Neural cell (in vitro differentiated cells): ENCODE data around the gene KRTAP4-5. TPM values are rescaled to one million over a fixed set of nuclear protein-coding genes. Genes with fewer than 3 reads are reported as not detected.

ENCODE experiments used
- H2AFZ ChIP-seq: fragments of 200-600, 300-800 bp; sonication (generic), shearing (Covaris generic); 2 replicates; pipeline ENCODE4 v1.6.0; 2014; ENCODE audit warnings: low read depth, mild to moderate bottlenecking, antibody characterized with exemption, low read length, moderate library complexity
- H3F3A ChIP-seq: fragments of 200-600 bp; shearing (Covaris generic); 2 replicates; pipeline ENCODE4 v1.6.1; 2016; ENCODE audit warnings: mild to moderate bottlenecking, moderate library complexity, mixed read lengths, antibody characterized with exemption, low read length; ENCODE audit not compliant: insufficient read depth, poor library complexity, severe bottlenecking
- H3K27ac ChIP-seq: fragments of 200-600, 300-800 bp; sonication (generic), shearing (Covaris generic); 2 replicates; pipeline ENCODE4 v1.5.1; 2014; ENCODE audit warnings: mild to moderate bottlenecking, low read length, moderate library complexity
- H3K27me3 ChIP-seq: fragments of 300-800, 200-600 bp; sonication (generic), shearing (Covaris generic); 2 replicates; pipeline ENCODE4 v1.6.0; 2014; ENCODE audit warnings: mild to moderate bottlenecking, low read depth, low read length, moderate library complexity; ENCODE audit not compliant: insufficient read depth
- H3K36me3 ChIP-seq: fragments of 300-800, 200-600 bp; sonication (generic), shearing (Covaris generic); 2 replicates; pipeline ENCODE4 v1.5.1; 2014; ENCODE audit warnings: mild to moderate bottlenecking, antibody characterized with exemption, low read length, moderate library complexity; ENCODE audit not compliant: insufficient read depth
- H3K4me2 ChIP-seq: fragments of 300-800, 200-600 bp; sonication (generic), shearing (Covaris generic); 2 replicates; pipeline ENCODE4 v1.6.0; 2014; ENCODE audit warnings: mild to moderate bottlenecking, low read length
- H3K4me3 ChIP-seq: fragments of 300-800, 200-600 bp; sonication (generic), shearing (Covaris generic); 2 replicates; pipeline ENCODE4 v1.5.1; 2014; ENCODE audit warnings: mild to moderate bottlenecking, low read length, moderate library complexity
- H3K79me2 ChIP-seq: fragments of 200-600 bp; shearing (Covaris generic); replicated peaks from 2 replicates; pipeline ENCODE4 v1.6.0; 2014; ENCODE audit warnings: mild to moderate bottlenecking, low read length, moderate library complexity; ENCODE audit not compliant: insufficient read depth
- H3K9ac ChIP-seq: fragments of 300-800, 200-600 bp; sonication (generic), shearing (Covaris generic); 2 replicates; pipeline ENCODE4 v1.6.1; 2016; ENCODE audit warnings: mild to moderate bottlenecking, low read length, mixed read lengths
- H3K9me2 ChIP-seq: fragments of 200-600 bp; shearing (Covaris generic); 2 replicates; pipeline ENCODE4 v1.6.1; 2016; ENCODE audit warnings: mild to moderate bottlenecking, low read length, mixed read lengths; ENCODE audit not compliant: insufficient read depth
- H3K9me3 ChIP-seq: fragments of 200-600, 300-800 bp; sonication (generic), shearing (Covaris generic); 2 replicates; pipeline ENCODE4 v1.6.1; 2016; ENCODE audit warnings: mild to moderate bottlenecking, mixed run types, low read length, moderate library complexity, mixed read lengths
- H4K20me1 ChIP-seq: fragments of 200-600 bp; shearing (Covaris generic); 2 replicates; pipeline ENCODE4 v1.6.1; 2016; ENCODE audit warnings: mild to moderate bottlenecking, mixed run types; ENCODE audit not compliant: insufficient read depth
- CTCF ChIP-seq: fragments of 450-650 bp; IDR thresholded peaks from 2 replicates; pipeline ENCODE4 v1.5.1; 2014; ENCODE audit warnings: antibody characterized with exemption, mild to moderate bottlenecking, moderate library complexity; ENCODE audit not compliant: poor library complexity, severe bottlenecking
- EP300 ChIP-seq: fragments of 450-650 bp; conservative IDR thresholded peaks from 2 replicates; pipeline ENCODE4 v1.6.1; 2014; ENCODE audit warnings: antibody characterized with exemption, mild to moderate bottlenecking, moderate library complexity; ENCODE audit not compliant: poor library complexity, severe bottlenecking
- EZH2 ChIP-seq: fragments of 200-600, 300-800 bp; shearing (Covaris generic), sonication (generic); IDR thresholded peaks from 2 replicates; pipeline ENCODE4 v1.6.1; 2014; ENCODE audit warnings: antibody characterized with exemption, low read length, borderline replicate concordance, mild to moderate bottlenecking; ENCODE audit not compliant: insufficient read depth, poor library complexity, severe bottlenecking
- MXI1 ChIP-seq: fragments of 450-650 bp; conservative IDR thresholded peaks from 2 replicates; pipeline ENCODE4 v1.6.1; 2014; ENCODE audit warnings: antibody characterized with exemption, mild to moderate bottlenecking; ENCODE audit not compliant: poor library complexity, severe bottlenecking
- POLR2AphosphoS5 ChIP-seq: IDR thresholded peaks from 2 replicates; pipeline ENCODE4 v1.6.1; 2012
- RAD21 ChIP-seq: fragments of 450-650 bp; conservative IDR thresholded peaks from 2 replicates; pipeline ENCODE4 v1.6.1; 2014; ENCODE audit warnings: antibody characterized with exemption, mild to moderate bottlenecking, moderate library complexity
- REST ChIP-seq: IDR thresholded peaks from 2 replicates; pipeline ENCODE4 v1.6.1; 2012; ENCODE audit warnings: borderline replicate concordance
- SMC3 ChIP-seq: fragments of 450-650 bp; conservative IDR thresholded peaks from 2 replicates; pipeline ENCODE4 v1.6.1; 2014; ENCODE audit warnings: antibody characterized with exemption, mild to moderate bottlenecking, moderate library complexity; ENCODE audit not compliant: poor library complexity
- TAF1 ChIP-seq: IDR thresholded peaks from 2 replicates; pipeline ENCODE4 v1.6.1; 2012; ENCODE audit warnings: low read depth
- polyA plus RNA-seq: library from polyadenylated mRNA; depleted of rRNA; stranded (reverse); fragments of >200 nt; gene quantifications from 2 replicates; pipeline ENCODE4 v1.2.3, GENCODE V29; 2014

KRTAP4-5 gene
- polyA plus RNA-seq, 1 donor from 2014 or later, result not detected

- H3K9ac ChIP-seq, result no peak overlapping the region
- H4K20me1 ChIP-seq, result no peaks in the 10 kb centered on the region
- no peak overlapping the region for H3K4me2 ChIP-seq
- no peaks in the 10 kb centered on the region for H3K27me3 ChIP-seq
- H3K36me3 ChIP-seq, result no peaks in the 10 kb centered on the region
- no peak overlapping the region for H3K27ac ChIP-seq
- H3K9me3 ChIP-seq, result no peaks in the 10 kb centered on the region
- H3K79me2 ChIP-seq, result no peaks in the 10 kb centered on the region
- H3F3A ChIP-seq, result no peaks in the 10 kb centered on the region
- H2AFZ ChIP-seq, result no peak overlapping the region
- TF ChIP-seq EP300, result no peak
- no peak for TF ChIP-seq REST
- no peak for TF ChIP-seq RAD21
- TF ChIP-seq TAF1, result no peak
- no peak for TF ChIP-seq MXI1
- TF ChIP-seq EZH2, result no peak
- TF ChIP-seq SMC3, result no peak
- TF ChIP-seq POLR2AphosphoS5, result no peak
- no peak for TF ChIP-seq CTCF
- no peak overlapping the region for H3K4me3 ChIP-seq
- no peaks in the 10 kb centered on the region for H3K9me2 ChIP-seq
Measured at GRCh38 chr17:41178341-41178740, 28.7 kb upstream of the KRTAP4-5 start.

- Histone ChIP-seq H3K36me3 (no peaks in the 10 kb centered on the region), H3K4me2 (no peak within 1 kb of the TSS), H3K27me3 (no peaks in the 10 kb centered on the region), H2AFZ (no peak within 1 kb of the TSS), H4K20me1 (no peaks in the 10 kb centered on the region), H3K79me2 (no peaks in the 10 kb centered on the region), H3K9me3 (no peaks in the 10 kb centered on the region), H3K9me2 (no peaks in the 10 kb centered on the region), H3K4me3 (no peak within 1 kb of the TSS), H3K27ac (no peak within 1 kb of the TSS), H3K9ac (no peak within 1 kb of the TSS), H3F3A (no peaks in the 10 kb centered on the region)
- TF ChIP-seq SMC3 (no peak), MXI1 (no peak), CTCF (no peak), EZH2 (no peak), REST (no peak), RAD21 (no peak), POLR2AphosphoS5 (no peak), TAF1 (no peak), EP300 (no peak)
Measured at GRCh38 chr17:41177727-41178271, 28.2 kb upstream of the KRTAP4-5 start, which contains the start of gene KRTAP4-2. KRTAP4-2 (minus strand) TSS chr17:41178221; CDS start chr17:41178164, 57 bp downstream.
